ENCODE measurements around the gene NR1D1. TPM values are rescaled to one million over a fixed set of nuclear protein-coding genes. Genes with fewer than 3 reads are reported as not detected.

Gene NR1D1
- total RNA-seq, 1 donor from 2014 or later = 20.1 TPM

DNA sequence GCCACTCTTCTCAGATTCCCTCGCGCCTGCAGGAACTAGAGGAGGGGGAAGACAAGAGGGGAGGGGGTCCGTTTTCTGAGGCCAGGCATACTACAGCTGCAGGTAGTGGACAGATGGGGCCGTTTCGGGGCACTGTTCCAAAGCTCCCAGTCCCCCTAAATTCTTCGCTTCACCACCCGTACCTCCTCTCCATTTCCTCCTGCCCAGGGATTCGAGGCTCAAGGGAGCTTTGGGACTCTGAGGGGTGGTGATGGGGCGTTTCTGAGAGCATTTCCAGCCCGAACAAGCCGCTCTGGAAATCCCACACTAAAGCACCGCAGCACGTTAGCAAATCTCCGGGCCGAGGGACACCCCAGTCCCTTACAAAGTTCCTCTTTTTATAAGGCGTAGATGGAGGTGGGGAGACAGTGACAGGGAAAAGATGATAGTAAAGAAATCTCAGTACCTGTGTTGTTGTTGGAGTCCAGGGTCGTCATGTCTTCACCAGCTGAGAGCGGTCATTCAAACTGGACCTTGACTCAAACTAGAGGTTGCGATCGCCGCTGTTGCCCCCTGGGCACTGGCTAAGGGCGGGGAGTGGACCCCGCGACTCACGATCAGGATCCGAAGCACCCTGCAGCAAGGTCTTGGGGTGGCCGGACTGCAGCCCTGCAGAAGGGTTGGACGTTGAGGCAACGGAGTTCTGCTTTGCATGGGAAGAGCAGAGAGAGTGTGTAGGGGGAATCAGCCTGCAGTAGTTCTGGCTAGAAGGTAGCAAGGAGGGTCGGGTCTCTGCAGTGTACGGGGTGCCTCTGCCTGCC is 570 bp downstream of the NR1D1 start:
- H3K36me3 ChIP-seq = peaks cover 30% of the 10 kb centered on the region
- H3K4me3 ChIP-seq = peak overlapping the region; percentile 83
- H3K27ac ChIP-seq = peak overlapping the region; percentile 95
- H3K27me3 ChIP-seq (ENCODE audit: low read depth) = no peaks in the 10 kb centered on the region
- ATAC-seq (peak; percentile 0 to 1), DNase-seq (no peak)
- no peaks in the 10 kb centered on the region for H3K9me3 ChIP-seq
- intact Hi-C loops (cut with DNase I) = no loop called here
- TF ChIP-seq CTCF (IDR thresholded peaks at IDR 0.05) = no peak
- peaks cover 80% of the 10 kb centered on the region for H3K4me1 ChIP-seq

DNA sequence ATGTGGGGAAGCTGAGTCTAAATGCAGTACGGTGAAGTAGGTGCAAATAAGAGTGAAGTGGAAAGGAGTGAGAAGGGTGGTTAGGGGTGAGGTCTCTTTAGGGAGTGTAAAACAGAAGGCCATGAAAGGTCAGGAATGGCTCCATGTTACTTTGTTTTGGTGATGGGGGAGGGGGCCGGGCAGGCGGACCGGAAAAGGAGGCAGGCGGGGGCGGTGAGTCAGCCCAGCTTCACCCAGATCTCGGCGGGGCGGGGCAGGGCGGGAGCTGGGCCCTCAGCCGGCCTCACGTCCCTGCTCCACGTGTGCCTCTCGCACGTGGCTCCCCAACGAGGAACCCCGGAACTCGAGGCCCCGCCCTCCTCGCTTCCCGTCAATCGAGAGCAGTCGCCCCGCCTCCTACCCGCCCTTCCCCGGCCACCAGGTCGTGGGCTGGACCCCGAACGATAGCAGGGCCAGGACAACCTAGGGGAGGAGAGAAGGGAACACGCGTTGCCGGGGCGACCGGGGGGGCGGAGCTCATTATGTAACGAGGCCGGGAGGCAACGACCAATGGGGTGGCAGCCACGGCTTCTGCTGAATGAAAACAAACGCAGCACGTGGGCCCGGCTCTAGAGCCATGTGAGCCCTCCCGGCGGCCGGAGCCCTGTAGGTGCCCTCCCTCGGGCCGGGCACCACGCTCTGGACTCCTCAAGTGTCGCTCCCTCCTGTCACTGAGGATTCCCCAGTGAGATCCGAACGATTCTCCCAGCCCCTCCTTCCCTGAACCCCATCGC is 1.4 kb downstream of the NR1D1 start:
- Histone ChIP-seq H3K4me3 (peak overlapping the region; percentile 83), H3K36me3 (peaks cover 38% of the 10 kb centered on the region), H3K9me3 (no peaks in the 10 kb centered on the region), H3K4me1 (peaks cover 80% of the 10 kb centered on the region), H3K27me3 (ENCODE audit: low read depth) (no peaks in the 10 kb centered on the region), H3K27ac (peak overlapping the region; percentile 95)
- ATAC-seq (peak; percentile 87 to 91), DNase-seq (peak; percentile 100)
- no peak for TF ChIP-seq CTCF (IDR thresholded peaks at IDR 0.05)
- intact Hi-C loops (cut with DNase I) = no loop called here

- TF ChIP-seq CTCF (IDR thresholded peaks at IDR 0.05) = no peak
- no peaks in the 10 kb centered on the region for H3K27me3 ChIP-seq (ENCODE audit: low read depth)
- peaks cover 77% of the 10 kb centered on the region for H3K4me1 ChIP-seq
- no peaks in the 10 kb centered on the region for H3K9me3 ChIP-seq
- peaks cover 46% of the 10 kb centered on the region for H3K36me3 ChIP-seq
- H3K4me3 ChIP-seq = peak overlapping the region; percentile 83
- H3K27ac ChIP-seq = peak overlapping the region; percentile 95
- ATAC-seq = no peak
- peak; percentile 60 for DNase-seq
- intact Hi-C loops (cut with DNase I) = no loop called here
These were observed 2.2 kb downstream of the NR1D1 start for GRCh38 chr17:40097931-40098845.

DNA sequence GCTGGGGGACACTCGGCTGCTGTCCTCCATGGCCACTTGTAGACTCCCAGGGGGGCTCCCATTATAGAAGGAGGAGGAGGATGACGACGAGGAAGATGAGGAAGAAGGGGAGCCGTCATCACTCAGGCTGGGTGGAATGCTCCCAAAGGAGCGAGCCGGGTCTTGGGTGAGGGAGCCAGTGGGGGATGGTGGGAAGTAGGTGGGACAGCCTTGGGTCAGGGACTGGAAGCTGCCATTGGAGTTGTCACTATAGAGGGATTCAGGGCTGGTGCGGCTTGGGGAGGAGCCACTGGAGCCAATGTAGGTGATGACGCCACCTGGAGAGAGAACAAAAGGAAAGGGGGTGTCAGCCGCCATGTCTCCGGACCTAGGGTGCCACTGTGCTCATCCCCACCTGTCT is 3.3 kb downstream of the NR1D1 start:
- no peaks in the 10 kb centered on the region for H3K9me3 ChIP-seq
- intact Hi-C loops (cut with DNase I) = no loop called here
- H3K36me3 ChIP-seq = peaks cover 55% of the 10 kb centered on the region
- peaks cover 71% of the 10 kb centered on the region for H3K4me1 ChIP-seq
- no peaks in the 10 kb centered on the region for H3K27me3 ChIP-seq (ENCODE audit: low read depth)
- no peak for TF ChIP-seq CTCF (IDR thresholded peaks at IDR 0.05)
- ATAC-seq = no peak
- peak overlapping the region; percentile 95 for H3K27ac ChIP-seq
- H3K4me3 ChIP-seq = peak overlapping the region; percentile 83
- no peak for DNase-seq

All from lower lobe of right lung (tissue), 2 donors.